Upper lobe of left lung (tissue), 6 donors: ENCODE measurements around the gene CDH6. TPM values are rescaled to one million over a fixed set of nuclear protein-coding genes. Genes with fewer than 3 reads are reported as not detected.

Experiments used
- ATAC-seq, 2 donors: fragments of 200-7000 bp; cut with Tn5 transposase; one replicate each; pipeline ENCODE4 v1.9.1; 2022; ENCODE audit warnings: mild to moderate bottlenecking in 2 of 2, moderate library complexity in 2 of 2; ENCODE audit not compliant: low FRiP score in 2 of 2
- DNase-seq, 2 donors: peaks; one replicate each; pipeline ENCODE4 v3.0.0-alpha.2; 2019 to 2020
- H3K27ac ChIP-seq, 4 donors: fragments of 200-600 bp; sonication (generic); one replicate each; pipeline ENCODE4 v1.5.1; 2016 to 2019
- H3K27me3 ChIP-seq, 4 donors: fragments of 200-600 bp; sonication (generic); one replicate each; pipeline ENCODE4 v1.5.1; 2017 to 2019
- H3K36me3 ChIP-seq, 4 donors: fragments of 200-600 bp; sonication (generic); one replicate each; pipeline ENCODE4 v1.5.1; 2016 to 2019
- H3K4me1 ChIP-seq, 4 donors: fragments of 200-600 bp; sonication (generic); one replicate each; pipeline ENCODE4 v1.5.1; 2018 to 2019
- H3K4me3 ChIP-seq, 4 donors: fragments of 200-600 bp; sonication (generic); one replicate each; pipeline ENCODE4 v1.5.1; 2017 to 2019; ENCODE audit warnings: mild to moderate bottlenecking in 2 of 4, moderate library complexity in 1 of 4
- H3K9me3 ChIP-seq, 4 donors: fragments of 200-600 bp; sonication (generic); one replicate each; pipeline ENCODE4 v1.5.1; 2018 to 2019
- CTCF ChIP-seq, 6 experiments: fragments of 450-650 bp in 4 of 6; fragments of 200-600 bp in 2 of 6; sonication (generic) in 2 of 6; IDR thresholded peaks; one replicate each; pipeline ENCODE4 v1.5.1; 2016 to 2019; ENCODE audit warnings: antibody characterized with exemption in 6 of 6
- EP300 ChIP-seq, 4 donors: sonication (generic); formaldehyde crosslinking; IDR thresholded peaks; one replicate each; pipeline ENCODE4 v1.5.1; 2017; ENCODE audit warnings: antibody characterized with exemption in 4 of 4, control low read depth in 2 of 4
- POLR2A ChIP-seq, 4 donors: fragments of 450-650 bp; IDR thresholded peaks; one replicate each; pipeline ENCODE4 v1.5.1; 2016 to 2017; ENCODE audit warnings: antibody characterized with exemption in 4 of 4, mild to moderate bottlenecking in 2 of 4
- POLR2AphosphoS5 ChIP-seq, 2 donors: sonication (generic); formaldehyde crosslinking; IDR thresholded peaks; one replicate each; pipeline ENCODE4 v1.5.1; 2017; ENCODE audit warnings: antibody characterized with exemption in 2 of 2
- WGBS, 2 donors: methylation state at CpG; one replicate each; pipeline ENCODE4 v1.1.5; 2017 to 2018; 5-methylcytosine and 5-hydroxymethylcytosine counted together
- total RNA-seq, 6 donors: library from RNA; depleted of rRNA in 4 of 6; stranded (reverse); fragments of >200 nt in 4 of 6; gene quantifications; one replicate each; pipeline versions ENCODE4 v1.1.0 to v1.2.1, GENCODE V29; 2016 to 2021
- donor health status: DM: no; HTN: no; CAD: no; lungs with moderate emphysema.
- donor health status: DM: no; HTN: yes; CAD: no; lungs with severe emphysema.

The CDH6 gene
- total RNA-seq, 6 donors from 2014 or later, result 1.8 to 3.6 (median 2.6) TPM

DNA sequence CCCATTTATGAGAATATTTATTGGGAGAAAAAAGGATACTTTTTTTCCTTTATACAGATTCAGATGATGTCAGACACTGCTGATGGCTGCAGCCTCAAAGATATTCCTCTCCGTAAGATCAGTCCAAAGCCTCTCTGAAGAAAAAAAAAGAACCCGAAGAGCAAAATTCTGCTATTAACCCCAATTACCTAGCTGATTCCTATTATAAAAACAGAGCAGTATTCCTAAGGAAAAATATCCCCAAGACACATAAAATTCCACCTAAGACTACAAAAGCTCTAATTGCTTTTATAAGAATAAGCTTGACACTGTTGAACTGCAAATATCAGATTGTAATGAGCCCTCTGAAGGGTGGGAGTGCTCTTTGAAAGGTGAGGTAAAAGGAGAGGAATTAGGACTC is 138.7 kb downstream of the CDH6 start:
- no peak overlapping the region for H3K27ac ChIP-seq
- H3K36me3 ChIP-seq, result no peaks in the 10 kb centered on the region
- WGBS, 2 donors, result 91 to 94% methylated on average over 2 of the region's 2 CpGs
- H3K27me3 ChIP-seq, result no peaks in the 10 kb centered on the region
- TF ChIP-seq EP300 (IDR thresholded peaks at IDR 0.05) (no peak), POLR2A (IDR thresholded peaks at IDR 0.05) (no peak), POLR2AphosphoS5 (IDR thresholded peaks at IDR 0.05) (no peak), CTCF (IDR thresholded peaks at IDR 0.05) (no peak)
- H3K9me3 ChIP-seq, result no peaks in the 10 kb centered on the region
- DNase-seq (no peak), ATAC-seq (no peak)
- H3K4me1 ChIP-seq, result no peaks in the 10 kb centered on the region
- no peak overlapping the region for H3K4me3 ChIP-seq

DNA sequence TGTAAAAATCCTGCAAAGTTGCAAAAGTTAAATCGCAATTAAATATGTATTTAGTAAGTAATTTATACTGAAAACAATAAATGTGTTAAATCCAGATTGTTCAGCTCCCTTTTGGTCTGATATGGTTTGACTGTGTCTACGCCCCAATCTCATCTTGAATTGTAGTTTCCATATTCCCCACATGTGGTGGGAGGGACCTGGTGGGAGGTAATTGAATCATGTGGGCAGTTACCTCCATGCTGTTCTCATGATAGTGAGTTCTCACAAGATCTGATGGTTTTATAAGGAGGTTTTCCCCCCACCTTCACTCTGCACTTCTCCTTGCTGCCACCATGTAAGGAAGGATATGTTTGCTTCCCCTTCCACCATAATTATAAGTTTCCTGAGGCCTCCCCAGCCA is 140.0 kb downstream of the CDH6 start:
- no peaks in the 10 kb centered on the region for H3K9me3 ChIP-seq
- H3K4me1 ChIP-seq, result no peaks in the 10 kb centered on the region
- H3K27ac ChIP-seq, result no peak overlapping the region
- no peak for TF ChIP-seq EP300 (IDR thresholded peaks at IDR 0.05)
- TF ChIP-seq CTCF (IDR thresholded peaks at IDR 0.05), result no peak
- TF ChIP-seq POLR2AphosphoS5 (IDR thresholded peaks at IDR 0.05), result no peak
- TF ChIP-seq POLR2A (IDR thresholded peaks at IDR 0.05), result no peak
- no peaks in the 10 kb centered on the region for H3K36me3 ChIP-seq
- DNase-seq (no peak), ATAC-seq (no peak)
- H3K4me3 ChIP-seq, result no peak overlapping the region
- WGBS, 2 donors, result 87 to 91% methylated on average over 2 of the region's 2 CpGs
- H3K27me3 ChIP-seq, result no peaks in the 10 kb centered on the region

- no peaks in the 10 kb centered on the region for H3K27me3 ChIP-seq
- DNase-seq (no peak), ATAC-seq (no peak)
- WGBS, 2 donors, result 82 to 86% methylated on average over 4 of the region's 4 CpGs
- H3K27ac ChIP-seq, result no peak overlapping the region
- H3K4me3 ChIP-seq, result no peak overlapping the region
- no peaks in the 10 kb centered on the region for H3K9me3 ChIP-seq
- no peaks in the 10 kb centered on the region for H3K36me3 ChIP-seq
- no peak for TF ChIP-seq CTCF (IDR thresholded peaks at IDR 0.05)
- no peak for TF ChIP-seq EP300 (IDR thresholded peaks at IDR 0.05)
- TF ChIP-seq POLR2A (IDR thresholded peaks at IDR 0.05), result no peak
- TF ChIP-seq POLR2AphosphoS5 (IDR thresholded peaks at IDR 0.05), result no peak
- H3K4me1 ChIP-seq, result no peaks in the 10 kb centered on the region
Measured at GRCh38 chr5:31334061-31334860, 140.8 kb downstream of the CDH6 start.

DNA sequence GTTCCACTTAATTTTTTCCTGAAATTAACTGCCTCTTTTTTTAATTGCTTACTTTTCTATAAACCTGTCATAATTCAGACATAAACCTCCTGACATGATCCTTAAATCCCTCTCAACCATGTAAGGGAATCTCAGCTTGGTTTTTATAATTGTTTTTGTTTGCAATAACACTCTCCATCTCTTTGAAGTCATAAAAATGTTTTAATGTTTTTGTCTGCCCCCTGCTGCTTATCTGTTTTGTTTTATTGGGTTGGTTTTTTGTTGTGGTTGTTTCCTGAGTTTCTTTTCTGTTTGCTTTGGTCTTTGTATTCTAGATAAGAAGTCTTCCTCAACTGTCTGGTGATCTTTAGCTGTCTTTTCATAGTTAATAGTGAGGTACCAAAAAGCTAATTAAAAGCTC is 142.0 kb downstream of the CDH6 start:
- no peak for ATAC-seq
- no peak overlapping the region for H3K27ac ChIP-seq
- H3K36me3 ChIP-seq, result no peaks in the 10 kb centered on the region
- no peaks in the 10 kb centered on the region for H3K9me3 ChIP-seq
- H3K4me1 ChIP-seq, result no peaks in the 10 kb centered on the region
- TF ChIP-seq EP300 (IDR thresholded peaks at IDR 0.05), result no peak
- TF ChIP-seq POLR2A (IDR thresholded peaks at IDR 0.05), result no peak
- no peak for TF ChIP-seq CTCF (IDR thresholded peaks at IDR 0.05)
- no peak for TF ChIP-seq POLR2AphosphoS5 (IDR thresholded peaks at IDR 0.05)
- no peak for DNase-seq
- H3K27me3 ChIP-seq, result no peaks in the 10 kb centered on the region
- no peak overlapping the region for H3K4me3 ChIP-seq

GRCh38 chr5:31343946-31344345 is 150.5 kb downstream of the CDH6 start:
- no peak for TF ChIP-seq POLR2A (IDR thresholded peaks at IDR 0.05)
- no peak for TF ChIP-seq EP300 (IDR thresholded peaks at IDR 0.05)
- no peak for TF ChIP-seq POLR2AphosphoS5 (IDR thresholded peaks at IDR 0.05)
- no peak for TF ChIP-seq CTCF (IDR thresholded peaks at IDR 0.05)
- no peak for DNase-seq
- no peaks in the 10 kb centered on the region for H3K36me3 ChIP-seq
- 58 to 71% methylated on average over 3 of the region's 3 CpGs for WGBS, 2 donors
- no peak overlapping the region for H3K27ac ChIP-seq
- H3K4me1 ChIP-seq, result no peaks in the 10 kb centered on the region
- H3K9me3 ChIP-seq, result no peaks in the 10 kb centered on the region
- H3K4me3 ChIP-seq, result no peak overlapping the region
- H3K27me3 ChIP-seq, result no peaks in the 10 kb centered on the region
- no peak for ATAC-seq
